IPS DF 4.7 (cell line): ENCODE results near the gene ARHGAP10.

Source experiments
- DNase-seq: peaks from one replicate; pipeline ENCODE4 v3.0.0-alpha.2; 2013; ENCODE audit warnings: low spot score; ENCODE audit errors: extremely low read depth

Gene ARHGAP10

GRCh38 chr4:147732518-147733235, 789 bp downstream of the ARHGAP10 start:
- no peak for DNase-seq

DNA sequence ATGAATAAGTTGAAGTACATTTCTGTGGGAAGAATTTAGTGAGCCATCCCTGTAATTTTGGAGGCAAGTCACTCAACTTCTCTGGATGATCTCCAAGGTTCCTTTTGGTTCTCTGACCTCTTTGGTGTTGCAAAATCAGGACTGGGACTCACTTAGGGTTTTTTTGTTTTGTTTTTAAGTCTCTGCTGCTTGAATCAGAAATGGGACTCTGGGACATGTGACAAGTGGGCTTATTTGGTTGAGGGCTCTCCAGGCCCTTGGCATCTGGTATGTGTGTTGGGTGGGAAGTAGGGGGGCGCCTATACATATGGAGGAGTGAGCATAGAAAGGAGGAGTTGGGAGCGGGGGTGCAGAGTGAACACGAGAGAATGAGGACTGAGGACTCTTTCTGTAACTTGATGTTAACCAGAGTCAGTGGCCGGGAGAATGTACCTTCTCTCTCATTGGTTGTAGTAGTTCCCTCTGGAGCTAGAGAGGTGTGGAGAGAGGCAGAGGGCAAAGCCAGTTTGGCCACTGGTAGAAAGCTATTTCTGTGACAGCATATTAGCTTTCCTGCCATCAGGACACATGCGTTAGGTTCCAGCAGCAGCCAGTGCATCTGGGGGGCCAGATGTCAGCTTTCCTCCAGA, 1.9 kb downstream of the ARHGAP10 start:
- no peak for DNase-seq

DNA sequence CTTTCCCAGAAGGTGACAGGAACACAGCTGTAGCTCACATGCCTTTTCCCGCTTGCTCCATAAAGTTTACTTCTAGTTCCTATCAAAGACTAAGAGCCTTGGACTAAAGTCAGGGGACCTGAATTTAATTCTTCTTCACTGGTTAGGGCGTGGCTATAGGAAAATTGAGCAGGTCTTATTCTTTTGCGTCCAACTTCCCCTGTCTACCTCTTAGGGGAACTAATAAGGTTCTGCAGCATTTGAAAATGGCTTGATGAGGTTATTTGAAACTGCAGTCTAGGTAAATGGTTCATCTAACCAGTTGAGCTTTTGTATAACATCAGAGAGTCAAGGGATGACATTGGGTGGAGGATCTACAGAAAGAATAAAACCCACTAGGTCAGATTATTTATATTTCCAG, 2.6 kb downstream of the ARHGAP10 start:
- DNase-seq: no peak

GRCh38 chr4:147735413-147736301, 3.8 kb downstream of the ARHGAP10 start:
- DNase-seq: no peak

DNA sequence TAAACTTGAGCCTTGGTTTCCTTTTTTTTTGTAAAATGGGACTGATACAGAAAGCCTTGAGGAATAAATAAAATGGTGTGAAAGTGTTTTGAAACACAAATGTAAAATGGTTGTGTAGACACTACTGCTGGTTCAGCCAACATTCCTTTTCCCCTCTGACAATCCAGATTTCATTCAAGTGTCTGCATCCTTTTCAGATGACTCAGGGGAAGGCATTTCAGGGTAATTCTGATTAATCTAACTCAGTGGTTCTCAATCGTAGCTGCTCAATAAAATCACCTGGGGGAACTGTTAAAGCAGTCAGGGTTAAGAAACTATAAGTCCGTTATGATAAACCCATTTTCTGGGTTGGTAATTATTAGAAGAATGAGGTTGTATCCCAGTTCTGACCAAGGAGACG, 4.6 kb downstream of the ARHGAP10 start:
- no peak for DNase-seq

DNA sequence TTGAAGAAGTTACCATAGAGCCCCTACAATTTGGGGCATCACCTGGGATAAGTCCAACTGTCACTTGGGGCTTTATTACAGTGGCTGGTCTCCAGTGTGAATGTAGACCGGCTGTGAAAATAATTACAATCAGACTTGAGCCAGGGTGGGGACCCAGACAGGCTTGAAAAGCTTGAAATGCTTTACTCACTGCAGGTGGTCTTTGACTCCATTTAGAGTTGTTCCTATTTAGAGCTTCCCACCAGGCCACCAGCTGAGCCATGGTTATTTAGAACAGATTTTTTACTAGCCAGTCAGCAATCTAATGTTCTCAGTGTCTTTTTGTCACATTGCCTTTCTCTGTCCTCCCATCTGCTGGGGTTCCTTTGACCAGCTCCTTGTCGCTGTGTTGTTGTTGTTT, 5.7 kb downstream of the ARHGAP10 start:
- DNase-seq: no peak

- DNase-seq: no peak
Measured at GRCh38 chr4:147739239-147739823, 7.4 kb downstream of the ARHGAP10 start.

DNA sequence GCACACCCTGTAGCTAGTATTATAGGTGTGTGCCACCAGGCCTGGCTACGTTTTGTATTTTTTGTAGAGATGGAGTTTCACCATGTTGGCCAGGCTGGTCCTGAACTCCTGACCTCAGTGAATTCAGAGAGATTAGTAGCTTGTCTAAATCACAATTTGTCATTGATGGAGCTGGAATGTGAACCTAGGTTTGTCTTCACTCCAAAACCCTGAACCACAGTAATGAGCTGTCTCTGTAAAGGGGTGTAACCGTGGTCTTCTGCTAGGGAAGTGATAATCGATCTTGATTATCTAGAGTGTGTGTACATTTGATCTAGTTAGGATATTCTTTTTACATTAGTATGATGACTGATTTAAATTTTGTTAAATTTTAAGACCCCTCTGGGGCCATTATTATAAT, 8.3 kb downstream of the ARHGAP10 start:
- DNase-seq: no peak

DNA sequence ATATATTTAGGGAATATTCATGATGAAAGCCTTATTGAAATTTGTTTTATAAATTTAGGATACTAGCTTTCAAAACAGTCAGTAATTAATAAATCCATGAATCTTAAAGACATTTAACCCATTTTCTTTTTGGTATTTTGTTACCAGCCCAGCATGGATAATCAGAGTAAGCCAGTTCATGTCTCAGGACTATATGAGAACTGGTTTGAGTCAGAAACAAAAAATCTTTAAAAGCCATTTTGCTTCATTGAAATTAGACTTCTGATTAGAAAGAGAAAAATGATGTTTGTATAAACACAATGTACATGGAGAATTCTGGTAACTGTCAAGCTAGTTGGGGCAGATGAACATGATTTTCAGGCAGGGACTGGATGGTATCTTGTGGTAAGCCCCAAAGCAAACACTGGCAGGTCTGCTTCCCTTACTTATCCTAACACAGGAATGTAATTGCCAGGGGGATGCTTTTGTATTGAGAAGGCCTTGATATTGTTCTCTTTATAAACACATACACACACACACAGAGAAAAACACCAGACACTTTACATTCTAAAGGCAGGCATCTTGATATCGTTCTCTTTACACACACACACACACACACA, 9.4 kb downstream of the ARHGAP10 start:
- DNase-seq: no peak

GRCh38 chr4:147747787-147748454, 16.0 kb downstream of the ARHGAP10 start:
- no peak for DNase-seq

GRCh38 chr4:147749811-147750321, 18.0 kb downstream of the ARHGAP10 start:
- DNase-seq: no peak

- DNase-seq: no peak
Measured at GRCh38 chr4:147753047-147753446, 21.2 kb downstream of the ARHGAP10 start.

- DNase-seq: no peak
Measured at GRCh38 chr4:147754037-147754445, 22.2 kb downstream of the ARHGAP10 start.

DNA sequence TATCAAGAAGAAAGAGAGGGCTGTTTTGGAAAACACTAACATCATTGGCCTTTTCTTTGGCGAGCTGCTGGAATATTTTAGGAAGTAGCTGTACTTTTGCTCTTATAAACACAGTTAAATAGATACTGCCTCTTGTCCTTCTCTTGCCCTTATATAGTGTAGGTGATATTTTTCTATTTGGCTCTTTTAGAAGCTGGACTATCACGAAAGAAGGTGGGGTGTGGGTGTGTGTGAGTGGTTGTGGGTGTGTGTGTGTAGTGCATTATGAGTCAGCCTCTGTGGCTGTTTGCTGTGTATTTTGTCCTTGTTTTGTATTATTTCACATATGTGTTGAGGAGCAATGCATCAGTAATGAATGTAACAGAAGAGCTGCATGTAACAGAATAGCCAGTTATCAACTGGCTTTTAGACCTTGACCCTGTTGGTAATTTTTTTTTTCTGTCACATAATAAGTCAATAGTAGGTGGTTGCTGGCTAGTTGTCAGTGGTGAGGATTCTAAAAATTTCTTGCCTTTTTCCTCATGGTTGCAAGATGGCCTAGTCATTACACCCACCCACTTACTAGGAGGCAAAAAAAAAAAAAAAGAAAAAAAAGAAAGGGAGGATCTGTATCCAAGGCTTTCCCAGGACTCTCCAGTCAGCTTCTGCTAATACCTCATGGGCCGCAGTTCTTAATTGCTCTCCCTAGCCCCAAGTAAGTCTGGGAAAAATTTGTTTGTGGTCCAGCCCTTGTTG, 23.8 kb downstream of the ARHGAP10 start:
- DNase-seq: no peak

- no peak for DNase-seq
Measured at GRCh38 chr4:147756417-147756816, 24.5 kb downstream of the ARHGAP10 start.

- DNase-seq: no peak
Measured at GRCh38 chr4:147760176-147760575, 28.3 kb downstream of the ARHGAP10 start.

GRCh38 chr4:147760695-147761094, 28.8 kb downstream of the ARHGAP10 start:
- DNase-seq: no peak

GRCh38 chr4:147761218-147761883, 29.5 kb downstream of the ARHGAP10 start:
- no peak for DNase-seq

DNA sequence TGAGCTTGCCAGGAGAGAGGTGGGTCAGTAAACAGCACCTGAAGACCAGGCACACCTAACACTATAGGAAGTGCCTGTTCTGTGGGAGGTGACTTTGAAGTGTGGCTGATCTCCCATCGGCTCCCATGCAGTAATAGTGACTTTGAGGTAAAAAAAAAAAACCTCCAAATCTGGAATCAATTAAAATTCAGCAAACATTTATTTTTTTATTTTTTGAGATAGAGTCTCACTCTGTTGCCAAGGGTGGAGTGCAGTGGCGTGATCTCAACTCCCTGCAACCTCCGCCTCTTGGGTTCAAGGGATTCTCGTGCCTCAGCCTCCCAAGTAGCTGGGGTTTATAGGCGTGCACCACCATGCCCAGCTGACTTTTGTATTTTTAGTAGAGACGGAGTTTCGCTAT, 32.4 kb downstream of the ARHGAP10 start:
- no peak for DNase-seq
